Naive B cell (primary cell): Measurements from ENCODE around the gene NEUROD4. TPM values are rescaled to one million over a fixed set of nuclear protein-coding genes. Genes with fewer than 3 reads are reported as not detected.

Experiments
- ATAC-seq, 2 donors: fragments of 150-1000 bp; cut with Tn5 transposase; 2 replicates each; pipeline ENCODE4 v1.10.0; 2021; ENCODE audit warnings: low read depth in 2 of 2, mild to moderate bottlenecking in 2 of 2, moderate library complexity in 2 of 2
- DNase-seq: peaks from one replicate; pipeline ENCODE4 v3.0.0; 2022
- H3K27ac Mint-ChIP-seq, 6 donors: one replicate each; pipeline ENCODE4 v1.8.0; 2020 to 2022; ENCODE audit warnings: mild to moderate bottlenecking in 6 of 6, mixed read lengths in 6 of 6, moderate library complexity in 5 of 6, inconsistent platforms in 2 of 6
- H3K27me3 Mint-ChIP-seq, 3 donors: one replicate each; pipeline ENCODE4 v1.8.0; 2021 to 2022; ENCODE audit warnings: mixed read lengths in 3 of 3, mild to moderate bottlenecking in 1 of 3
- H3K36me3 Mint-ChIP-seq, 2 donors: one replicate each; pipeline ENCODE4 v1.8.0; 2020 to 2022; ENCODE audit warnings: mixed read lengths in 2 of 2, inconsistent platforms in 1 of 2, mild to moderate bottlenecking in 1 of 2
- H3K4me1 Mint-ChIP-seq, 3 donors: one replicate each; pipeline ENCODE4 v1.8.0; 2020 to 2022; ENCODE audit warnings: mixed read lengths in 3 of 3, inconsistent platforms in 1 of 3, mild to moderate bottlenecking in 1 of 3, moderate library complexity in 1 of 3
- H3K4me3 Mint-ChIP-seq, 8 donors: one replicate each; pipeline ENCODE4 v1.8.0; 2020 to 2022; ENCODE audit warnings: mild to moderate bottlenecking in 8 of 8, mixed read lengths in 8 of 8, moderate library complexity in 8 of 8, inconsistent platforms in 2 of 8
- H3K9me3 Mint-ChIP-seq, 7 donors: one replicate each; pipeline ENCODE4 v1.8.0; 2020 to 2022; ENCODE audit warnings: mixed read lengths in 7 of 7, mild to moderate bottlenecking in 5 of 7, inconsistent platforms in 2 of 7, moderate library complexity in 1 of 7
- polyA plus RNA-seq, 6 donors: library from polyadenylated mRNA; unstranded; fragments of 300-500 nt; fragmentation: Illumina TruSeq; gene quantifications; one replicate each; pipeline ENCODE4 v1.2.3, GENCODE V29; 2021; ENCODE audit warnings: low read depth in 6 of 6

The NEUROD4 gene
- polyA plus RNA-seq, 6 donors from 2014 or later: not detected

DNA sequence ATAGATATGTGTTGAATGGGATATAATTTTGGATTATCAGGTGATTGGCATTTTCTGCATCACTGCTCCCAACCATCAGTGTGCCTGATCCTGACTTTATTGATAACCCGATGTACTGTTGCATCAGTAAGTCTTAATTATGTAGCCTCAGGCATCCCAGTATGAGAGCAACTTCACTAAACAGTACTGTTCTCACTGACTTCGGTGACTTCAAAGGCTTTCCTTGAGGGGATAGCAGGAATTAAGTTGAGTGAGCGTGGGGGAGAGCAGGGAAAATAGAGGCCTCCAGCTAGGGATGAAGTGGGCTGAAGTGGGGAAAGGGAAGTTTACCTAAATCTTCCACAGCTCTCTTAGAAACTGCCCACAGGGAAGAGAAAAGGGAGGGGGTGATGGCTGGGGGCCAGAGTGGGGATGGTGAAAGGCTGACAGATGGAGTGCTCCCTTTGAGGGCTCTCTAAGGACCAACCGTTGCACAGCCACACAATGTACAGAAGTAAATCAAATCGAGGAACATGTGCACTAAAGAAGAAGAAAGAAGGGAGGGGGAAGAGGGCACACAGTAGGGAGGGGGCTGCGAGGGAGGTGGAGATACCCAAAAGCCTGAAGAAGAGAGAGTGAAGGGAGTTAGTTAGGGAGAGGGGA is 10.7 kb upstream of the NEUROD4 start:
- Mint-ChIP-seq H3K4me3 (no peak overlapping the region), H3K36me3 (peaks cover 15 to 28% of the 10 kb centered on the region in 2 donors), H3K27ac (peak overlapping the region in 1 of 6 donors; percentile 6), H3K9me3 (peaks cover 3 to 42% (median 29%) of the 10 kb centered on the region in 7 donors), H3K27me3 (peaks cover 12 to 51% (median 47%) of the 10 kb centered on the region in 3 donors), H3K4me1 (no peaks in the 10 kb centered on the region)
- DNase-seq: no peak
- no peak for ATAC-seq

DNA sequence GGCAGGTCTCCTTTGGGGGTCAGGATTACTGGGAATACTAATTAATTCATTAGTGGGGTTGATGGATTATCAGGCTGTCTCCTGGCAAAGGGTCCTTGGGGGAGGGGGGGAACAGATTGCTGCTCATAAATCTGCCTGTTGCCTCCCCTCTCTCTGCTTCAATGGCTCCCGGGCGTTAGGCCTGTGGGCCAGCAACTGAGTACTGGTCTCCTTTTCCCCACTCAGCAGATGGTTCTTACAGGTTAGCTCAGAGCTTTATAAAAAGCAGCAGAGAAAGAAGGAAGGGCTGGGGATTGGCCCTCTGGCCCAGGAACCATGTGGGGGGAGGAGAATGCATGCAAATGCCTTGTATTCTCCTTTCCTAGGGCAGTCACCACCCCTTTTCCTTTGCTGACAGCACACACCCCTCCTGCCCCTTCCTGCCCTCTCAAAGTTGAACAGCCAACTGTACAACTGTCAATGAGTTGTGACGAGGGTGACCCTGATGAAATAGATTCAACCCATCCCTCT is 2.3 kb upstream of the NEUROD4 start:
- H3K27me3 Mint-ChIP-seq: peaks cover 44 to 66% (median 50%) of the 10 kb centered on the region in 3 donors
- no peak overlapping the region for H3K27ac Mint-ChIP-seq
- ATAC-seq (no peak), DNase-seq (no peak)
- no peak overlapping the region for H3K4me3 Mint-ChIP-seq
- peaks cover 5 to 19% (median 15%) of the 10 kb centered on the region in 7 donors for H3K9me3 Mint-ChIP-seq
- H3K36me3 Mint-ChIP-seq: peaks cover 0 to 20% of the 10 kb centered on the region in 2 donors
- H3K4me1 Mint-ChIP-seq: peaks cover 9 to 17% (median 9%) of the 10 kb centered on the region in 3 donors

GRCh38 chr12:55024575-55024974 is 4.8 kb downstream of the NEUROD4 start:
- Mint-ChIP-seq H3K27me3 (peaks cover 40 to 50% (median 42%) of the 10 kb centered on the region in 3 donors), H3K9me3 (peaks cover 0 to 2% (median 0%) of the 10 kb centered on the region in 7 donors), H3K27ac (no peak overlapping the region), H3K4me3 (no peak overlapping the region), H3K4me1 (peaks cover 6 to 8% (median 7%) of the 10 kb centered on the region in 3 donors), H3K36me3 (no peaks in the 10 kb centered on the region)
- no peak for ATAC-seq
- no peak for DNase-seq

GRCh38 chr12:55025508-55025907 is 5.7 kb downstream of the NEUROD4 start:
- Mint-ChIP-seq H3K4me3 (no peak overlapping the region), H3K4me1 (no peaks in the 10 kb centered on the region), H3K9me3 (no peaks in the 10 kb centered on the region), H3K27me3 (peaks cover 33 to 45% (median 36%) of the 10 kb centered on the region in 3 donors), H3K27ac (no peak overlapping the region), H3K36me3 (no peaks in the 10 kb centered on the region)
- no peak for DNase-seq
- ATAC-seq: no peak

- peak overlapping the region in 1 of 8 donors; percentile 53 for H3K4me3 Mint-ChIP-seq
Measured at GRCh38 chr12:55034218-55034617, 14.4 kb downstream of the NEUROD4 start.

GRCh38 chr12:55036326-55037115 is 16.7 kb downstream of the NEUROD4 start:
- peaks cover 0 to 9% (median 3%) of the 10 kb centered on the region in 7 donors for H3K9me3 Mint-ChIP-seq
- H3K4me1 Mint-ChIP-seq: peaks cover 37 to 59% (median 57%) of the 10 kb centered on the region in 3 donors
- H3K27me3 Mint-ChIP-seq: peaks cover 0 to 7% (median 7%) of the 10 kb centered on the region in 3 donors
- peak; percentile 14 for DNase-seq
- peak overlapping the region in 5 of 6 donors; percentile 3 to 96 (median 46) for H3K27ac Mint-ChIP-seq
- H3K36me3 Mint-ChIP-seq: peaks cover 0 to 12% of the 10 kb centered on the region in 2 donors
- ATAC-seq: peak; percentile 27 to 64
- peak overlapping the region; percentile 0 to 85 (median 71) for H3K4me3 Mint-ChIP-seq

More at GRCh38 chr12:55034218-55034617, 14.4 kb downstream of the NEUROD4 start:
- DNase-seq (no peak), ATAC-seq (no peak)
- peaks cover 32 to 51% (median 49%) of the 10 kb centered on the region in 3 donors for H3K4me1 Mint-ChIP-seq
- H3K36me3 Mint-ChIP-seq: peaks cover 0 to 12% of the 10 kb centered on the region in 2 donors
- H3K9me3 Mint-ChIP-seq: peaks cover 0 to 9% (median 3%) of the 10 kb centered on the region in 7 donors
- peak overlapping the region in 2 of 6 donors; percentile 13 to 32 for H3K27ac Mint-ChIP-seq
- H3K27me3 Mint-ChIP-seq: peaks cover 0 to 11% (median 4%) of the 10 kb centered on the region in 3 donors

GRCh38 chr12:55037351-55037987 is 17.7 kb downstream of the NEUROD4 start:
- peaks cover 37 to 59% (median 57%) of the 10 kb centered on the region in 3 donors for H3K4me1 Mint-ChIP-seq
- H3K36me3 Mint-ChIP-seq: peaks cover 0 to 12% of the 10 kb centered on the region in 2 donors
- H3K27me3 Mint-ChIP-seq: peaks cover 0 to 7% (median 7%) of the 10 kb centered on the region in 3 donors
- peak overlapping the region in 2 of 6 donors; percentile 64 to 75 for H3K27ac Mint-ChIP-seq
- ATAC-seq: no peak
- H3K9me3 Mint-ChIP-seq: peaks cover 0 to 9% (median 3%) of the 10 kb centered on the region in 7 donors
- peak overlapping the region in 4 of 8 donors; percentile 5 to 70 (median 39) for H3K4me3 Mint-ChIP-seq
- no peak for DNase-seq

GRCh38 chr12:55039395-55040354 is 19.9 kb downstream of the NEUROD4 start:
- ATAC-seq (no peak), DNase-seq (no peak)
- Mint-ChIP-seq H3K36me3 (peaks cover 0 to 12% of the 10 kb centered on the region in 2 donors), H3K4me1 (peaks cover 34 to 50% (median 48%) of the 10 kb centered on the region in 3 donors), H3K27me3 (peaks cover 0 to 14% (median 7%) of the 10 kb centered on the region in 3 donors), H3K4me3 (no peak overlapping the region), H3K9me3 (peaks cover 0 to 9% (median 3%) of the 10 kb centered on the region in 7 donors), H3K27ac (peak overlapping the region in 3 of 6 donors; percentile 14 to 75 (median 56))

DNA sequence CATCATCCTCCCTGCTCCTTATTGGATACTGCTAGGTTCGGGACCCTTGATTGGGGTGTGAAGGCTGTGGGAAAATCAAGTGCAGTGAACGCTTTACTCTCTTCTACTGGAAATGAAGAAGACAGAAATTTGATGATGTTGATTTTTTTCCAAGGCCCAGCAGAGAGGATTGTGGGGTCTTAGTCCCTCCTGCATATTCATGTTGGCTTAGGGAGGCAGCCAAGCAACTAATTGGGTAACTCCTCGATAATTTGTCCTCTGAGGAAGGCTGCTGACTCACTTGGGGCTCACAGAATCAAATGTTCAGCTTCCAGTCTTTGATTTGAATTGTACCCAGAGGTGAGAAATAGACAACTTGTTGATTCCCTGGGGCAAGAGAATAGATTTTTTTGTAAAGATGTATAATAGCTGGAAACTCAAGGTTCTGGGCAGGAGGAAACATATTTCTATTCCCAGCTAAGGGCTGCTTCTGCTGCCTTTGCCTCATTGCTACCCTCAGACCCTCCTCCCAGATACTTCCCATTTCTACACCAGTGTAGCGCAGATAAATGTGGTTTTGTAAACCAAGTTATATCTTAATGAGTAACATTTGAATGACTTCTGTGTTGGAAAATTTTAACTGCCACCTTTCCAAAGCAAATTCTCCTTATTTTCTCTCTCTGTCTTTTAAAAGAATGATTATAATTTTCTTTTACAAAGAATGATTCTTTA is 21.7 kb downstream of the NEUROD4 start:
- ATAC-seq (no peak), DNase-seq (no peak)
- peaks cover 19 to 32% (median 30%) of the 10 kb centered on the region in 3 donors for H3K4me1 Mint-ChIP-seq
- H3K36me3 Mint-ChIP-seq: peaks cover 0 to 5% of the 10 kb centered on the region in 2 donors
- H3K4me3 Mint-ChIP-seq: no peak overlapping the region
- no peak overlapping the region for H3K27ac Mint-ChIP-seq
- peaks cover 0 to 14% (median 7%) of the 10 kb centered on the region in 3 donors for H3K27me3 Mint-ChIP-seq
- H3K9me3 Mint-ChIP-seq: peaks cover 0 to 4% (median 0%) of the 10 kb centered on the region in 7 donors

DNA sequence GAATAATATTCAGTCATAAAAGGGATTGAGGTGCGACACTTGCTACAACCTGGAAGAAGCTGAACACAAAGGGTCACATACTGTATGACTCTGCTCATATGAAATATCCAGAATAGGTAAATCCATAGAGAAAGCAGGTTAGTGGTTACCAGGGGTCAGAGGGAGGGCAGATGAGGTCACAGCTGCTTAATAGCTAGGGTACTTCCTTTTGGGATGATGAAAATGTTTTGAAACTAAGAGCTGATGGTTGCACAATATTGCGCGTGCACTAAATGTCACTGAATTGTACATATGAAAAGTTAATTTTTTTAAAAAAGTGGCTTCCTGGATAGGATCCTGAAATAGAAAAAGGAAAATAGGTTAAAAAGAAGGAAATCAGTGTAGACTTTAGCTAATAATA is 23.8 kb downstream of the NEUROD4 start:
- Mint-ChIP-seq H3K4me1 (peaks cover 7 to 17% (median 12%) of the 10 kb centered on the region in 3 donors), H3K9me3 (no peaks in the 10 kb centered on the region), H3K27ac (no peak overlapping the region), H3K36me3 (no peaks in the 10 kb centered on the region), H3K27me3 (peaks cover 0 to 14% (median 7%) of the 10 kb centered on the region in 3 donors), H3K4me3 (no peak overlapping the region)
- no peak for DNase-seq
- no peak for ATAC-seq

- H3K27me3 Mint-ChIP-seq: peaks cover 0 to 14% (median 7%) of the 10 kb centered on the region in 3 donors
- no peaks in the 10 kb centered on the region for H3K36me3 Mint-ChIP-seq
- no peak overlapping the region for H3K27ac Mint-ChIP-seq
- no peaks in the 10 kb centered on the region for H3K9me3 Mint-ChIP-seq
- H3K4me3 Mint-ChIP-seq: no peak overlapping the region
- H3K4me1 Mint-ChIP-seq: peaks cover 5 to 11% (median 6%) of the 10 kb centered on the region in 3 donors
- ATAC-seq: no peak
- DNase-seq: no peak
Measured at GRCh38 chr12:55044135-55044534, 24.4 kb downstream of the NEUROD4 start.
